ENCODE results near the gene NOSTRIN. TPM values are rescaled to one million over a fixed set of nuclear protein-coding genes. Genes with fewer than 3 reads are reported as not detected.

Gene NOSTRIN
- total RNA-seq, 1 donor from 2014 or later: 0.98 TPM

GRCh38 chr2:168841445-168841844 lies 39.0 kb downstream of the NOSTRIN start:
- H3K9me3 Mint-ChIP-seq: peaks cover 10% of the 10 kb centered on the region
- H3K27me3 Mint-ChIP-seq (ENCODE audit: low read depth): no peaks in the 10 kb centered on the region
- H3K36me3 Mint-ChIP-seq: no peaks in the 10 kb centered on the region
- TF ChIP-seq, protein P1, sequence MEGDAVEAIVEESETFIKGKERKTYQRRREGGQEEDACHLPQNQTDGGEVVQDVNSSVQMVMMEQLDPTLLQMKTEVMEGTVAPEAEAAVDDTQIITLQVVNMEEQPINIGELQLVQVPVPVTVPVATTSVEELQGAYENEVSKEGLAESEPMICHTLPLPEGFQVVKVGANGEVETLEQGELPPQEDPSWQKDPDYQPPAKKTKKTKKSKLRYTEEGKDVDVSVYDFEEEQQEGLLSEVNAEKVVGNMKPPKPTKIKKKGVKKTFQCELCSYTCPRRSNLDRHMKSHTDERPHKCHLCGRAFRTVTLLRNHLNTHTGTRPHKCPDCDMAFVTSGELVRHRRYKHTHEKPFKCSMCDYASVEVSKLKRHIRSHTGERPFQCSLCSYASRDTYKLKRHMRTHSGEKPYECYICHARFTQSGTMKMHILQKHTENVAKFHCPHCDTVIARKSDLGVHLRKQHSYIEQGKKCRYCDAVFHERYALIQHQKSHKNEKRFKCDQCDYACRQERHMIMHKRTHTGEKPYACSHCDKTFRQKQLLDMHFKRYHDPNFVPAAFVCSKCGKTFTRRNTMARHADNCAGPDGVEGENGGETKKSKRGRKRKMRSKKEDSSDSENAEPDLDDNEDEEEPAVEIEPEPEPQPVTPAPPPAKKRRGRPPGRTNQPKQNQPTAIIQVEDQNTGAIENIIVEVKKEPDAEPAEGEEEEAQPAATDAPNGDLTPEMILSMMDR (IDR thresholded peaks at IDR 0.05; ENCODE audit: unreplicated experiment): no peak
- no peak overlapping the region for H3K4me3 Mint-ChIP-seq
- H3K4me1 Mint-ChIP-seq: no peaks in the 10 kb centered on the region
- H3K27ac Mint-ChIP-seq: no peak overlapping the region
- DNase-seq (ENCODE audit: low spot score in 2 of 2, unreplicated experiment in 2 of 2): no peak

DNA sequence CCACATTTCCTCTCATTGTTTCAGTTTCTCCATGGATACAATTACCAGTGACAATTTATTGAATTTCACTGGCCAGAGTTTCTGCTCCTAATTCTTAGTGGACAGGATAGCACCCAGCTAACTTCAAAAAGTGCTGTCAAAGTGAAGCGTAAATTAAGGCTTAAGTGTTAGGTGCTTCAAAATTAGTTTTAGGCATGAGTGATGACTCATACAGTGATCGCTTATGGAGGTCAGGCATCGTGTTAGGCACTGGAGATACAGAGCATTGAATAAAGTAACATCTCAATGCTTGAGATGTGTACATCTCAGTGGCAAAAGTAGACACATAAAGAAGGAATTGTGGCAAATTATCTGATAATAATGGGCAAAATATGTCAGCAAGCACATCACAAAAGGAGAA lies 40.8 kb downstream of the NOSTRIN start:
- Mint-ChIP-seq H3K27me3 (ENCODE audit: low read depth) (no peaks in the 10 kb centered on the region), H3K4me3 (no peak overlapping the region), H3K27ac (no peak overlapping the region), H3K4me1 (peaks cover 5% of the 10 kb centered on the region), H3K36me3 (no peaks in the 10 kb centered on the region), H3K9me3 (peaks cover 6% of the 10 kb centered on the region)
- no peak for DNase-seq (ENCODE audit: low spot score in 2 of 2, unreplicated experiment in 2 of 2)
- TF ChIP-seq, protein P1 (IDR thresholded peaks at IDR 0.05; ENCODE audit: unreplicated experiment): no peak

GRCh38 chr2:168848225-168848624 lies 45.8 kb downstream of the NOSTRIN start:
- TF ChIP-seq, protein P1 (IDR thresholded peaks at IDR 0.05; ENCODE audit: unreplicated experiment): no peak
- peaks cover 12% of the 10 kb centered on the region for H3K4me1 Mint-ChIP-seq
- H3K4me3 Mint-ChIP-seq: no peak overlapping the region
- no peak overlapping the region for H3K27ac Mint-ChIP-seq
- no peak for DNase-seq (ENCODE audit: low spot score in 2 of 2, unreplicated experiment in 2 of 2)
- H3K36me3 Mint-ChIP-seq: peaks cover 6% of the 10 kb centered on the region
- no peaks in the 10 kb centered on the region for H3K27me3 Mint-ChIP-seq (ENCODE audit: low read depth)
- H3K9me3 Mint-ChIP-seq: peaks cover 3% of the 10 kb centered on the region

DNA sequence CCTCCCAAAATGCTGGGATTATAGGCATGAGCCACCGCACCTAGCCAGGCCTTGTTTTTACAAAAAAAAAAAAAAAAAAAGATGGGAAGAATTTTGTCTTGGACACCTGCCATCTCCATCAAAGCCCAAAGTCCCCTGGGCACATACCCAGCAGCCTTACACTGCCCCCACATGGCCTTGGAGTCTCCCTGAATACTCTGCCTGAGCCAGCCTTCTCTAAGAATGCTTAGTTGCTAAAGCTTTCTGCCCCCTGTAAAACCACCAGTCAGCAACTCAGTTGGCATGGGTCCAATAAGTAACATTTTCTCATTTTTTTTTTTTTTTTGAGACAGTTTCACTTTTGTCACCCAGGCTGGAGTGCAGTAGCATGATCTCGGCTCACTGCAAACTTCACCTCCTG lies 47.2 kb downstream of the NOSTRIN start:
- Mint-ChIP-seq H3K36me3 (peaks cover 12% of the 10 kb centered on the region), H3K27ac (no peak overlapping the region), H3K9me3 (peaks cover 3% of the 10 kb centered on the region), H3K4me1 (peaks cover 12% of the 10 kb centered on the region), H3K4me3 (no peak overlapping the region), H3K27me3 (ENCODE audit: low read depth) (no peaks in the 10 kb centered on the region)
- TF ChIP-seq, protein P1 (IDR thresholded peaks at IDR 0.05; ENCODE audit: unreplicated experiment): no peak
- no peak for DNase-seq (ENCODE audit: low spot score in 2 of 2, unreplicated experiment in 2 of 2)

GRCh38 chr2:168850846-168851245 lies 48.4 kb downstream of the NOSTRIN start:
- TF ChIP-seq, protein P1 (IDR thresholded peaks at IDR 0.05; ENCODE audit: unreplicated experiment): no peak
- Mint-ChIP-seq H3K36me3 (peaks cover 13% of the 10 kb centered on the region), H3K27me3 (ENCODE audit: low read depth) (no peaks in the 10 kb centered on the region)

More at GRCh38 chr2:168850846-168851245, 48.4 kb downstream of the NOSTRIN start:
- DNase-seq (ENCODE audit: low spot score in 2 of 2, unreplicated experiment in 2 of 2): no peak
- no peak overlapping the region for H3K27ac Mint-ChIP-seq
- peaks cover 12% of the 10 kb centered on the region for H3K4me1 Mint-ChIP-seq
- peaks cover 3% of the 10 kb centered on the region for H3K9me3 Mint-ChIP-seq
- H3K4me3 Mint-ChIP-seq: no peak overlapping the region

All from mesothelial cell of epicardium (in vitro differentiated cells).